Keratinocyte (primary cell): ENCODE data around the gene DGKZ. TPM values are rescaled to one million over a fixed set of nuclear protein-coding genes. Genes with fewer than 3 reads are reported as not detected.
A peak's percentile ranks its signal among the peaks of the same experiment; 100 is the strongest.

ENCODE experiments used
- DNase-seq: peaks from one replicate; pipeline ENCODE4 v3.0.0-alpha.2; 2011; ENCODE audit warnings: low read depth, missing footprints, low spot score
- FAIRE-seq: peaks from 2 replicates; lab custom pipeline; 2011; peaks lifted over from hg19 to GRCh38; lab: Jason Lieb, UNC
- H2AFZ ChIP-seq: 2 replicates; pipeline ENCODE4 v1.6.0; 2012; ENCODE audit warnings: low read length, control low read depth, inconsistent platforms; ENCODE audit not compliant: control insufficient read depth
- H3K27ac ChIP-seq: 2 replicates; pipeline ENCODE4 v1.5.1; 2011; ENCODE audit warnings: low read length; ENCODE audit not compliant: control insufficient read depth, insufficient read depth
- H3K27me3 ChIP-seq: 3 replicates; pipeline ENCODE4 v1.6.0; 2011; ENCODE audit warnings: low read length; ENCODE audit not compliant: control insufficient read depth, insufficient read depth; ENCODE audit errors: extremely low read depth
- H3K36me3 ChIP-seq, 2 experiments: 2 replicates in 1 of 2; 3 replicates in 1 of 2; pipeline ENCODE4 v1.5.1; 2011; ENCODE audit warnings: low read length in 2 of 2, mild to moderate bottlenecking in 1 of 2; ENCODE audit not compliant: control insufficient read depth in 2 of 2, insufficient read depth in 2 of 2; ENCODE audit errors: extremely low read depth in 1 of 2
- H3K4me1 ChIP-seq: 3 replicates; pipeline ENCODE4 v1.5.1; 2011; ENCODE audit warnings: low read length; ENCODE audit not compliant: control insufficient read depth, insufficient read depth; ENCODE audit errors: extremely low read depth
- H3K4me2 ChIP-seq: 3 replicates; pipeline ENCODE4 v1.6.0; 2011; ENCODE audit warnings: low read depth, low read length; ENCODE audit not compliant: control insufficient read depth, insufficient read depth; ENCODE audit errors: extremely low read depth
- H3K4me3 ChIP-seq, 3 experiments: fragments of 200-600 bp in 1 of 3; sonication (generic) in 1 of 3; 2 replicates in 2 of 3; 3 replicates in 1 of 3; pipeline ENCODE4 v1.5.1; 2011 to 2016; ENCODE audit warnings: low read length in 3 of 3, mild to moderate bottlenecking in 3 of 3, control low read depth in 2 of 3, inconsistent platforms in 1 of 3, low read depth in 1 of 3, mixed read lengths in 1 of 3, mixed run types in 1 of 3, moderate library complexity in 1 of 3; ENCODE audit not compliant: control insufficient read depth in 2 of 3, insufficient read depth in 2 of 3; ENCODE audit errors: extremely low read depth in 1 of 3
- H3K79me2 ChIP-seq: 2 replicates; pipeline ENCODE4 v1.6.0; 2012; ENCODE audit warnings: low read length; ENCODE audit not compliant: control insufficient read depth, insufficient read depth
- H3K9ac ChIP-seq: 3 replicates; pipeline ENCODE4 v1.6.0; 2011; ENCODE audit warnings: low read length; ENCODE audit not compliant: control insufficient read depth, insufficient read depth; ENCODE audit errors: extremely low read depth
- H3K9me1 ChIP-seq: 3 replicates; pipeline ENCODE4 v1.6.0; 2011; ENCODE audit warnings: low read length; ENCODE audit not compliant: control insufficient read depth, insufficient read depth; ENCODE audit errors: extremely low read depth
- H3K9me3 ChIP-seq: 2 replicates; pipeline ENCODE4 v1.5.1; 2012; ENCODE audit warnings: low read depth, low read length; ENCODE audit not compliant: control insufficient read depth
- H4K20me1 ChIP-seq: 3 replicates; pipeline ENCODE4 v1.6.0; 2011; ENCODE audit warnings: low read length; ENCODE audit not compliant: control insufficient read depth, insufficient read depth; ENCODE audit errors: extremely low read depth
- EZH2 ChIP-seq: IDR thresholded peaks from one replicate; pipeline ENCODE4 v1.6.1; 2012; ENCODE audit warnings: inconsistent platforms, mild to moderate bottlenecking, low read length, moderate library complexity
- dilution Hi-C: fragments of 300-500 bp; cut with MboI; formaldehyde crosslinking; loops from one replicate; pipeline ENCODE4 v1.7.0; 2020; ENCODE audit warnings: low sequenced_read_pairs; ENCODE audit not compliant: extremely low pct_ligation_motif_present
- polyA plus RNA-seq, 5 experiments: library from polyadenylated mRNA; depleted of rRNA in 3 of 5; stranded (reverse) in 3 of 5; stranded (forward) in 1 of 5; unstranded in 1 of 5; fragments of >200 nt; gene quantifications; 1 replicate in 1 of 5; 2 replicates in 3 of 5; 3 replicates in 1 of 5; pipeline versions ENCODE4 v1.2.1 to v1.2.3, GENCODE V29; 2011 to 2012; ENCODE audit warnings: missing spikeins in 2 of 5, low read depth in 1 of 5, low replicate concordance in 1 of 5
- TF ChIP-seq, protein P1 (sequence below), 3 experiments: IDR thresholded peaks in 1 of 3; conservative IDR thresholded peaks in 1 of 3; optimal IDR thresholded peaks in 1 of 3; 2 replicates in 2 of 3; 3 replicates in 1 of 3; pipeline versions ENCODE3 to v1.5.1; 2011; ENCODE audit warnings: low read length in 3 of 3, mild to moderate bottlenecking in 3 of 3, moderate library complexity in 2 of 3, control low read depth in 1 of 3, inconsistent platforms in 1 of 3; ENCODE audit not compliant: insufficient read depth in 2 of 3; ENCODE audit errors: extremely low read depth in 1 of 3

The DGKZ gene
- polyA plus RNA-seq, 1 donor (not counting 4 experiments of a cell fraction or from before 2014, with no cell fraction given), result 23.3 TPM

DNA sequence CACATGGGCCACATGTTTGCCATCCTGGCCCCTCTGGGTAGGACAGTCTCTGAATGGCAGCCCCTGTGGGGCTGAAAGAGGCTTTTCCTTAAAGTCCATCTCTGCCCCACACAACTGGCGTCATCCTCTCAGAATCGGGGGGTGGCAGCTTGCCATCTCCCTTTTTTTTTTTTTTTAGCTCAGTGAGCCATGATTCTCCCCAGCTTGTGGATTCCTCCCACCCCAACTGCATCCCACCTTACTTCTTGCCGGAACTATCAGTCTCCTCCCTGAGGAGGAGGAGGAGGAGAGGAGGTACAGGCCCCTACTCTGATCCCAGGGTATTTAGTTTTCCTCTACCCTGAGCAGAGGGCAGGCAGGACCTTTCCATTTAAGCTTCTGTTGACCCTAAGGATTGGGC is 3.4 kb downstream of the DGKZ start:
- Histone ChIP-seq H3K36me3 (peaks cover 5 to 24% of the 10 kb centered on the region in 2 experiments), H3K9me1 (peaks cover 5% of the 10 kb centered on the region), H3K27me3 (no peaks in the 10 kb centered on the region), H3K79me2 (peaks cover 87% of the 10 kb centered on the region), H3K27ac (no peak overlapping the region), H3K4me2 (no peak overlapping the region), H3K9me3 (no peaks in the 10 kb centered on the region), H3K9ac (no peak overlapping the region), H3K4me1 (peaks cover 67% of the 10 kb centered on the region), H4K20me1 (peaks cover 3% of the 10 kb centered on the region), H2AFZ (no peak overlapping the region), H3K4me3 (no peak overlapping the region)
- dilution Hi-C loops, result no loop called here
- FAIRE-seq, result no peak
- no peak for TF ChIP-seq EZH2
- TF ChIP-seq, protein P1, sequence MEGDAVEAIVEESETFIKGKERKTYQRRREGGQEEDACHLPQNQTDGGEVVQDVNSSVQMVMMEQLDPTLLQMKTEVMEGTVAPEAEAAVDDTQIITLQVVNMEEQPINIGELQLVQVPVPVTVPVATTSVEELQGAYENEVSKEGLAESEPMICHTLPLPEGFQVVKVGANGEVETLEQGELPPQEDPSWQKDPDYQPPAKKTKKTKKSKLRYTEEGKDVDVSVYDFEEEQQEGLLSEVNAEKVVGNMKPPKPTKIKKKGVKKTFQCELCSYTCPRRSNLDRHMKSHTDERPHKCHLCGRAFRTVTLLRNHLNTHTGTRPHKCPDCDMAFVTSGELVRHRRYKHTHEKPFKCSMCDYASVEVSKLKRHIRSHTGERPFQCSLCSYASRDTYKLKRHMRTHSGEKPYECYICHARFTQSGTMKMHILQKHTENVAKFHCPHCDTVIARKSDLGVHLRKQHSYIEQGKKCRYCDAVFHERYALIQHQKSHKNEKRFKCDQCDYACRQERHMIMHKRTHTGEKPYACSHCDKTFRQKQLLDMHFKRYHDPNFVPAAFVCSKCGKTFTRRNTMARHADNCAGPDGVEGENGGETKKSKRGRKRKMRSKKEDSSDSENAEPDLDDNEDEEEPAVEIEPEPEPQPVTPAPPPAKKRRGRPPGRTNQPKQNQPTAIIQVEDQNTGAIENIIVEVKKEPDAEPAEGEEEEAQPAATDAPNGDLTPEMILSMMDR (optimal IDR thresholded peaks at IDR 0.05 in 1 of 3, IDR thresholded peaks at IDR 0.05 in 1 of 3, conservative IDR thresholded peaks at IDR 0.05 in 1 of 3; ENCODE audit: extremely low read depth in 1 of 3, insufficient read depth in 2 of 3, low read length in 3 of 3), result no peak
- DNase-seq, result no peak

DNA sequence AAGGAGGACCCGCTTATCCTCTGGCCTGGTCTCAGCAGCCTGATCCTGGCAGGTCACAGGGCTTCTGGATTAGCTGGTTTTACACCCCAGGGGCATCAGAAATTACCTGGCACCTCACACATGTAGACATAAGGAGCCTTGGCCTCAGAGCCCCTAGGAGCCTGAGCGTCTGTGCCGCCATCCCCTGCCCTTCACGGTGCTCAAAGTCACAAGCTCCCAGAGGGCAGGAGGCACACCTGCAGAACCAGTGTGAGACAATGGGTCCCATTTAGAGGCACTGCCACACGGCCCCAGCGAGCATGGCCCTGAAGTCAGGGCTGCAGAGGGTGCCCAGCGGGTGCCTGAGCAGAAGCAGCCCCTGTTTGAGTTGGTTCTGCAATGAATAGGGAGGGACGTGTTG is 3.9 kb downstream of the DGKZ start:
- H3K4me3 ChIP-seq, result no peak overlapping the region
- H3K4me1 ChIP-seq, result peaks cover 62% of the 10 kb centered on the region
- H3K27me3 ChIP-seq, result no peaks in the 10 kb centered on the region
- H3K79me2 ChIP-seq, result peaks cover 84% of the 10 kb centered on the region
- peaks cover 3% of the 10 kb centered on the region for H4K20me1 ChIP-seq
- peak overlapping the region; percentile 32 for H3K9ac ChIP-seq
- no peak overlapping the region for H3K27ac ChIP-seq
- H3K9me1 ChIP-seq, result peaks cover 5% of the 10 kb centered on the region
- dilution Hi-C loops, result no loop called here
- FAIRE-seq (no peak), DNase-seq (no peak)
- H3K4me2 ChIP-seq, result peak overlapping the region; percentile 11
- no peaks in the 10 kb centered on the region for H3K9me3 ChIP-seq
- TF ChIP-seq, protein P1 (optimal IDR thresholded peaks at IDR 0.05 in 1 of 3, IDR thresholded peaks at IDR 0.05 in 1 of 3, conservative IDR thresholded peaks at IDR 0.05 in 1 of 3; ENCODE audit: extremely low read depth in 1 of 3, insufficient read depth in 2 of 3, low read length in 3 of 3), result no peak
- no peak for TF ChIP-seq EZH2
- H2AFZ ChIP-seq, result no peak overlapping the region
- H3K36me3 ChIP-seq, result peaks cover 5 to 26% of the 10 kb centered on the region in 2 experiments
